Lower leg skin (tissue), 4 donors: ENCODE data around the gene GNB1. TPM values are rescaled to one million over a fixed set of nuclear protein-coding genes. Genes with fewer than 3 reads are reported as not detected.

Experiments
- DNase-seq, 2 donors: peaks; one replicate each; pipeline ENCODE4 v3.0.0-alpha.2; 2019; ENCODE audit warnings: low spot score in 2 of 2
- H3K4me3 ChIP-seq: fragments of 200-600 bp; sonication (generic); 2 replicates; pipeline ENCODE4 v1.5.1; 2017; ENCODE audit warnings: mild to moderate bottlenecking, low read depth; ENCODE audit not compliant: poor library complexity, severe bottlenecking
- POLR2A ChIP-seq, 2 donors: fragments of 450-650 bp; IDR thresholded peaks; one replicate each; pipeline ENCODE4 v1.6.1; 2016 to 2017; ENCODE audit warnings: antibody characterized with exemption in 2 of 2, mild to moderate bottlenecking in 1 of 2, moderate library complexity in 1 of 2
- WGBS, 2 donors: methylation state at CpG; one replicate each; pipeline ENCODE4 v1.1.5; 2018; 5-methylcytosine and 5-hydroxymethylcytosine counted together
- intact Hi-C: fragments of 100-400 bp; cut with DNase I; formaldehyde crosslinking; loops from one replicate; pipeline ENCODE4 v1.15.0; 2023; ENCODE audit warnings: low total_unique reads
- total RNA-seq, 4 donors: library from RNA; depleted of rRNA; stranded (reverse); fragments of >200 nt; gene quantifications; one replicate each; pipeline ENCODE4 v1.1.0, GENCODE V29; 2016
- TF ChIP-seq, protein P1 (sequence below), 3 donors: fragments of 450-650 bp; IDR thresholded peaks; one replicate each; pipeline ENCODE4 v1.5.1; 2016; ENCODE audit warnings: antibody characterized with exemption in 3 of 3, mild to moderate bottlenecking in 3 of 3, moderate library complexity in 2 of 3

GNB1 gene
- total RNA-seq, 4 donors from 2014 or later, result 103 to 141 (median 123) TPM

DNA sequence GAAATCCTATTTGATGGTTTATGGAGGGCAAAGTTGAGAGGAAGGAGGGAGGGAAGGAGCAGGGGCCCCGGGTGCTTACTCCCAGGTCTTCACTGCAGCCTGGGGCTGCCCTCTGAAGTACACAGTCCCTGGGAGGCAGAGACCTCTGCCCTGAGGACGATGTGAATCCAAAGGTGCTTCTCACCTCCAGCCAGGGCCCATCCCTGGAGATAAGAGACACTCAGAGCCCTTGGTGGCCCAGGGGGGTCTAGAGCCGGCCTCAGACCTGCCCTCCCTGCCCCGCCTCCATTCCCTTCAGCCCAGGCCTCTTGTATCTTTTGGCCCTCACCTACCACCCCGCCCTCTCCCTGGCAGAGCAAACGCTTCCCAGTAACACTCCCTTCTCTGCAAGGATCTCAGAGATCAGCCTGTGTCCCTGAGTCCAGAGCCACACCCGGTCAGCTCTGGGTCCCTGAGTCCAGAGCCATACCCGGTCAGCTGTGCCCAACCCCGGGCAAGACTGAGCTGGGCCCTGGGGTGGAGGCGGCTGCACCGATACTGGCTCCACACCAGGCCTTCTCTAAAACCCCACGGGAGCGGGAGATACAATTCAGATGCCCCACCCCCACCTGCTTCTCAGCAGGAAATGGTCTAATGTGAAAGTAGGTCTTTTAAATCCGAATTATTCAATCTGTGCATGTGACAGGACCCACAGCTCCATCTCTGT lies 3.6 kb upstream of the GNB1 start:
- peak in 1 of 2 donors; percentile 25 for DNase-seq
- TF ChIP-seq, protein P1, sequence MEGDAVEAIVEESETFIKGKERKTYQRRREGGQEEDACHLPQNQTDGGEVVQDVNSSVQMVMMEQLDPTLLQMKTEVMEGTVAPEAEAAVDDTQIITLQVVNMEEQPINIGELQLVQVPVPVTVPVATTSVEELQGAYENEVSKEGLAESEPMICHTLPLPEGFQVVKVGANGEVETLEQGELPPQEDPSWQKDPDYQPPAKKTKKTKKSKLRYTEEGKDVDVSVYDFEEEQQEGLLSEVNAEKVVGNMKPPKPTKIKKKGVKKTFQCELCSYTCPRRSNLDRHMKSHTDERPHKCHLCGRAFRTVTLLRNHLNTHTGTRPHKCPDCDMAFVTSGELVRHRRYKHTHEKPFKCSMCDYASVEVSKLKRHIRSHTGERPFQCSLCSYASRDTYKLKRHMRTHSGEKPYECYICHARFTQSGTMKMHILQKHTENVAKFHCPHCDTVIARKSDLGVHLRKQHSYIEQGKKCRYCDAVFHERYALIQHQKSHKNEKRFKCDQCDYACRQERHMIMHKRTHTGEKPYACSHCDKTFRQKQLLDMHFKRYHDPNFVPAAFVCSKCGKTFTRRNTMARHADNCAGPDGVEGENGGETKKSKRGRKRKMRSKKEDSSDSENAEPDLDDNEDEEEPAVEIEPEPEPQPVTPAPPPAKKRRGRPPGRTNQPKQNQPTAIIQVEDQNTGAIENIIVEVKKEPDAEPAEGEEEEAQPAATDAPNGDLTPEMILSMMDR (IDR thresholded peaks at IDR 0.05), result no peak
- no peak for TF ChIP-seq POLR2A (IDR thresholded peaks at IDR 0.05)
- intact Hi-C loops, result loop anchor here (10.0 kb wide), 1 partner anchor 110 kb away; no protein-coding TSS in a partner anchor
- no peak overlapping the region for H3K4me3 ChIP-seq
- 12 to 20% methylated on average over 12 to 14 of the region's 14 CpGs for WGBS, 2 donors

DNA sequence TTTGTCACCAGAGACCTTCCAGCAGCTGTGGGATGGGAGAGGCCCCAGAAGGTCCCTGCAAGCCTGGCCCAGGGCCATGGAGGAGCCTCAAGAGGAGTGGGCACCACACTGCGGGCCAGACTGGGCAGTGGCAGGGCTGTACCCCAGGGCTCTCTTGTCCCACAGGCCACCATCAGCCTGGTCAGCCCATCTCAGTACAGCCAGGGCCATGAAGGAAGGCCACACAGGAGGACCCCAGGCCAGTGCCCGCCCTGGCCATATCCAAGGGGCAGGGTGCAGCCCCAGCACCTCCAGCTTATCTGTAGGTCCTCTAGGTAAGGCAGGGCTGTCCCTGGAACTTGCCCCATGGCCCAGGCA lies 3.1 kb upstream of the GNB1 start:
- intact Hi-C loops, result loop anchor here (10.0 kb wide), 1 partner anchor 109 kb away; no protein-coding TSS in a partner anchor
- no peak for DNase-seq
- 92% methylated on average over 2 of the region's 2 CpGs; no CpG with 5 or more reads in 1 of the 2 donors for WGBS, 2 donors
- H3K4me3 ChIP-seq, result no peak overlapping the region
- TF ChIP-seq, protein P1 (IDR thresholded peaks at IDR 0.05), result no peak
- TF ChIP-seq POLR2A (IDR thresholded peaks at IDR 0.05), result no peak

DNA sequence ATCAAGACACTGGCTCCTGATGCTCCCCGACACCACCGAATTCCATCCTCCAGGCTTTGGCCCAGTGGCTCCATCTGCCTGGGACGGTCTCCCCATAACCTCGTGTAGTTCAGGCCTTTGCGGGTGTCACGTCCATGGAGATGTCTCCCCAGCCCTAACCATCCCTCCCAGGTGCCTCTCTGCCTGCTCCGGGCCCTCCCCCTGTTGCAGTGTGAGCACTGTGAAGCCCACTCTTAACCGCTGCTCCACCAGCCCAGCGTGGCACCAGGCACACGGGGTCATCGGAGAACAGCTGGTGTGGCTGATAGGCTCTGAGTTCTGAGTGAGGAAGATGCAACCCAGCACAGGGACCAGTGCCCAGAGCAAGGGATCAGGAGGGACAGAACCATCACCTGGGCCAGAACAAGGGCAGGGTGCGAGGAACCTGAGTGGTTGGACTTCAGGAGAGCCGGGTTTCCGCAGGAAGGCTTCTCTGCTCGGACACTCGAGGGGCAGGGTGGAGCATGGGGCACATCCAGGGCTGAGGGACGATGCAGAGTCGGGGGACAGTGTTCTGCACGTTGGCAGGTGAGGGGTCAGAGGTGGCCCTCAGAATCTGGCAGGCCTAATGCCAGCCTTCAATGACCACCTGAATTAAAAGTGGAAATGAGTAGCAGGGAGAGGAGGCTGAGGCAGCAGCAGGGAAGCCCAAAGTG lies 2.6 kb upstream of the GNB1 start:
- intact Hi-C loops, result loop anchor here (10.0 kb wide), 1 partner anchor 109 kb away; no protein-coding TSS in a partner anchor

DNA sequence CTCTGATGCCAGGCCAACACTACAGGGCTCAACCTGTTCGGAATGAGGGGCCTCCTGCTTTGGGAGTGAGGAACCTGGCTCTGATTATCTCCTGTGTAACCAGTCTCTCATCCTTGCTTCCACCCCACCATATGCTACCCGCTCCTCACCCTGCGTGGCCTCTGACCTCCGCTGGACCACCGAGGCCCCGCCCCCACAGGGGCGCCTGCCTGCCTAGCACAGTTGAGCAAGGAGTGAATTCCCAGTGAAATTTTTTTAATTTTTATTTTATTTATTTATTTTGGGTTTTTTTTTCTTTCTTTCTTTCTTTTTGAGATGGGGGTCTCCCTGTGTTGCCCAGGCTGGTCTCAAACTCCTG lies 1.9 kb upstream of the GNB1 start:
- no peak for DNase-seq
- TF ChIP-seq POLR2A (IDR thresholded peaks at IDR 0.05), result no peak
- TF ChIP-seq, protein P1 (IDR thresholded peaks at IDR 0.05), result no peak
- intact Hi-C loops, result loop anchor here (10.0 kb wide), 1 partner anchor 108 kb away; no protein-coding TSS in a partner anchor
- no peak overlapping the region for H3K4me3 ChIP-seq
- 52% methylated on average over 7 of the region's 7 CpGs for WGBS, 2 donors

More for the DNA sequence above, 2.6 kb upstream of the GNB1 start:
- DNase-seq, result no peak
- 80 to 81% methylated on average over 19 of the region's 19 CpGs for WGBS, 2 donors
- H3K4me3 ChIP-seq, result no peak overlapping the region
- no peak for TF ChIP-seq POLR2A (IDR thresholded peaks at IDR 0.05)
- TF ChIP-seq, protein P1 (IDR thresholded peaks at IDR 0.05), result no peak

DNA sequence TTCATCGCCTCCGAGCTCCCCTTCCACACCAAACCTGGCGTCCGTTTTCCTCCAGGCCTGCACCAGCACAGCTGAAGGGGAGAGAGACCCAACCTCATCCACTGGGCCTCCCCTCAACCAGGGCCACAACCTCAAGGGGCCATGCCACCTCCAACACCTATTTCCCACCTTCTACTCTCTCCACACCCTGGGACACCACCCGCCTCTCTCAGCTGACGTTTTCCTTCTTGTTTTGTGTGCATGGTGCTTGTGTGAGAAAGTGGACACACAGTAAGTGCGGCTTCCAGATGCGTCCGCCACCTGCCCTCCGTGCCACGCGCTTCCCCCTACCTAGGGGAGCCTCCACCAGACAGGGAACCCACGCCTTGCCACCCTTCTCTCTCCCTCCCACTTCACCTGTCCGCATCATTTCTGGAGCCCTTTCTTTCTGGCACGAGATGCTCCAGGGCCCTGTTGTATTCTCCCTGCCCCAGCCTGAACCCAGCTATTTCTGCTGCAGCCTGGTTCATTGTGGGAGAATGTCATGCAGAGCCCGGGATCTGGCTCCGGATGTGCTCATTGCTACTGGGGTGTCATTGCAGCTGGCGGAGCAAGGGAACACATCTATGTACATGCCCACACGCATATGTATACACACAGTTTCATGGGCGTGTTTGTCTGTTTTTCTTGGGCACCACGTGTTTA lies 1.3 kb upstream of the GNB1 start:
- peak in 1 of 2 donors; percentile 59 for DNase-seq

More for the DNA sequence above, 1.3 kb upstream of the GNB1 start:
- intact Hi-C loops, result loop anchor here (10.0 kb wide), 1 partner anchor 107 kb away; no protein-coding TSS in a partner anchor
- 30 to 31% methylated on average over 21 of the region's 21 CpGs for WGBS, 2 donors
- H3K4me3 ChIP-seq, result peak overlapping the region; percentile 52
- TF ChIP-seq, protein P1 (IDR thresholded peaks at IDR 0.05), result no peak
- TF ChIP-seq POLR2A (IDR thresholded peaks at IDR 0.05), result no peak
